Caki2 (cell line): ENCODE measurements around the gene GFPT2. TPM values are rescaled to one million over a fixed set of nuclear protein-coding genes. Genes with fewer than 3 reads are reported as not detected.
A peak's percentile ranks its signal among the peaks of the same experiment; 100 is the strongest.

ENCODE experiments used
- DNase-seq: peaks from one replicate; pipeline ENCODE4 v3.0.0-alpha.2; 2015; ENCODE audit warnings: low read depth
- in situ Hi-C: cut with HindIII; loops from 2 replicates; pipeline ENCODE4 v1.10.0; 2016; ENCODE audit warnings: low sequenced_read_pairs, low pct_unique_long_range_greater_than_20kb, mixed read lengths
- total RNA-seq: library from RNA; depleted of rRNA; stranded (reverse); fragments of >200 nt; shearing (Covaris generic); gene quantifications from 2 replicates; pipeline ENCODE4 v1.2.3, GENCODE V29; 2014; ENCODE audit warnings: low replicate concordance; rRNA removed

Gene GFPT2
- 3.7 and 5.2 TPM in 2 replicates for total RNA-seq

DNA sequence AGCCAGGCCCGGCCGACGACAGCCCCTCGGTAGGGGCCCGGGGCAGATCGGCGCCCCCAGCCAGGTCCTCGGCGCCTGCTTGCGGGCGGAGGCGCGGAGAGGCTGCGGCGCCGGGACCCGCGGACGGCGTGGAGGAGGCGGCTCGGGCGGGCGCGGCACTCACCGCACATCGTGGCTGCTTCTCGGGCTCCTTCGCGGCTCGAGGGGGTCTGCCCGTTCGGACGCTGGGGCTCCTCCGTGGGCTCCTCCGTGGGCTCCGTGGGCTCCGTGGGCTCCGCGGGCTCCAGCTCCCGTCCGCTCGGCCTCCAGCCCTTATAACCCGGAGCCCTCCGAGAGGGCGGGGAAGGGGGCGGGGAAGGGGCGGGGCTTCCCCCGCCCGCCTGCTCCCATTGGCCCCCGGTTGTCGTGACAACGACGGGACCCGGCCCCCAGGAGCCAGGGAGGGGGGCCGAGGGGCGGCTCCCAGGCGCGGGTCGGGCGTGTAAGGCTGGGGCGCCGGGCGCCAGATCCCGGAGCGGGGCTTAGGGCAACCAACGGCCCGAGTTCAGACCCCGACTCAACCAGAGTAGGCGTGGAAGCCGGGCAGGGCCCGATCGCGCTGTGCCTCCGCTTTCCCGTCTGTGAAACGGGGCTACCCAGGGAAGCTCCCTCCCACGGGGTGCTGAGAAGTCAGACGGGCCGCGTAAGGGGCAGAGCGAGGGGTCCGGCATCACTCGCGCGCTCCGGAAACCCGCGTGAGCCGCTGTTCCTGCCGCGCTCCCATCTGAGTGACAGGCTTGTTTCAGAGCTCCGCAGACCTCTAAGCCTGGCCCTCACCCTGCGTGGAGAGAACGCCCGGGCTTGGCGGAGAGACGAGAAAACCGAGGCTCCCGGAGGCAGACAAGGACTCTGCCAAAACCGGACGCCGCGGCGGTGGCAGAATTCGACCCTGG, at the start of gene GFPT2:
Gene GFPT2, minus strand, starts transcription at position 289 of the 932 bp plus-strand sequence. Its CDS starts 119 bp downstream, at position 170.
- in situ Hi-C loops, result no loop called here
- peak; percentile 68 for DNase-seq

DNA sequence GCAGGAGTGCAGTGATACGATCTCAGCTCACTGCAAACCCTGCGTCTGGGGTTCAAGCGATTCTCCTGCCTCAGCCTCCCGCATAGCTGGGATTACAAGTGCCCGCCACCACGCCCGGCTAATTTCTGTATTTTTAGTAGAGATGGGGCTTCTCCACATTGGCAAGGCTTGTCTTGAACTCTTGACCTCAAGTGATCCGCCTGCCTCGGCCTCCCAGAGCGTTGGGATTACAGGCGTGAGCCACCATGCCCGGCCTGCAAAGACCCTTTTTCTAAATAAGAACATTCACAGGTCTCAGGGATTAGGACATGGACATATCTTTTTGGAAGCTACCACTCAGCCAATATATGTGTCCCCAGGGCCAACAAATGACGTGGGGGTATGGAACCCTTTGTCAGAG, 49.6 kb upstream of the GFPT2 start:
- no peak for DNase-seq
- in situ Hi-C loops, result no loop called here

DNA sequence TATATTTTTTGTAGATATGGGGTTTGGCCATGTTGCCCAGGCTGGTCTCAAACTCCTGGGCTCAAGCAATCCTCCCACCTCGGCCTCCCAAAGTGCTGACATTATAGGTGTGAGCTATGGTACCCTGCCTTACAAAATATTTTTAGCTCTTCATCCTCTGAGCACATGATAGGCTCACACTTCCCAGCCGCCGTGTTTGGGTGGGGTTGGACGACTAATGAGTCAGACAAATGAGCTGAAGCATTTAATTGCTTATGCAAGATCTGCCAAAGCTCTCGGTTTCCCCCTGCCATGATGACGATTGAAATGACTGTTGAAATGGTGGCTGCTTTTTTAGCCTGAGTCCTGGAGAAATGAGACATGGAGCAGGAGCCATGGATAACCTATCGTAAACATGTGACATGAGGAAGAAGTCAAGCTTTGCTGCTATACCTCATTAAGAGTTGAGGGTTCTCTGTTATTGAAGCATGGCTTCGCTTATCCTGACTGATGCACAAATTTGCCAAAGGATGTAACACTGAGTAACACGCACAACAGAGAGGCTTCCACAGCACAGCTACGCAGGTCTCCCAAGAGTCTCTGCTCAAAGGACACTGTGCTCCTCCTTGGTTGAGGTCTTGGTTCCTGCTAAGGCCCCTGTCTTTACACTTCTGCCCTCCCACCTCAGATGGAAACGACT, 48.2 kb upstream of the GFPT2 start:
- in situ Hi-C loops, result no loop called here
- DNase-seq, result no peak

DNA sequence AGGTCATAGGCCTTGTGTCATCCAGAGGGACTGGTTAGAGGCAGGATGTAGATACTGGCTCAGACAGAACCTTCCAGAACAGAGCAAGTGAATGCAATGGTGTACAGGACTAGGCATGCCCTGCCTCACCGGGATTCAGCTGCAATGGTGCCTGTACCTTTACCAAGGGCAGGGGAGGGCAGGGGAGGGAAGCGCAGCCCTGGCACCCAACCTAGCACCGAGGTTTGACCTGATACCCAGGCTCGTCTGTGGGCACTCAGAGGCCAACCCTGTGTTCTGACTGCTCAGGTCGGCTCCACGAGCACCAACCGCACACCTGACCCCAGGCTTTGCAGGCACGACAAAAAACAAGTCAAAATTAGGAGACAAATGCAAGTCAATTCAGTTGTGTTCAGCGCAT, 47.3 kb upstream of the GFPT2 start:
- in situ Hi-C loops, result no loop called here
- DNase-seq, result no peak

DNA sequence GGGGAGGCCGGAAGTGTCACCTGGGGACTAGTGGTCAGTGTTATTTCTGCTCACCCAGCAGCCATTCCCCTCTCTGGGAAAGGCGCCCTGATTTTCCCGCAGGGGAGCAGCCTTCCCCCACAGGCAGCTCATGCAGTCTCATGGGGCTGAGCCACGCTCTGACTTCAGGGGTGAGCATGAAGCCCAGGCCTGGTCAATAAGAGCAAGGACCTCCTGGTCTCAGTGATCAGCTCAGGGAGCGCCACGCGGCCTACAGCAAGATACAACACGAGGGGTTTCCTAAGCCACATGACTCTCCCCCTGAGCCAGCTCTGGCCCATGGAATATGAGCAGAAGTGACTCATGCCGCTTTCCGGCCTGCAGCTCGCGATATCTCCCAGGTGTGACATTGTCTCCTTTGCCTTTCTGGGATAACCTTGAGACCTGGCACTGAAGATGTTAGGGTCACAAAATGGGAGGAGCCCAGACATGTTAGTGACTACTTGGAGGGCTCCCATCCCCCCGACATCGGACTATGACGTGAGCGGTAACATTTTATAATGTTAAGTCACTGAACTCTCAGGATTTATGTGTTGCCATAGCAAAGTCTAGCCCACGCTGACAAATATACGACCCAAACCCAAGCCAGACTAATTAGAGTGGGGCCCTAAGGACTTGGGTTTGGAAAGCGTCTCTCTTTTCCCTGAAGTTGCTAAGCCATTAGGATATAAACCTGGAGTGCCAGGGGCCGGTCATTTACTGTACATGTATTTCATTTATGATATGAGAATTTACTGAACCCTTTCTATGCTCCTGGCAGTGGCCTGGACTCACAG, 46.5 kb upstream of the GFPT2 start:
- in situ Hi-C loops, result no loop called here

DNA sequence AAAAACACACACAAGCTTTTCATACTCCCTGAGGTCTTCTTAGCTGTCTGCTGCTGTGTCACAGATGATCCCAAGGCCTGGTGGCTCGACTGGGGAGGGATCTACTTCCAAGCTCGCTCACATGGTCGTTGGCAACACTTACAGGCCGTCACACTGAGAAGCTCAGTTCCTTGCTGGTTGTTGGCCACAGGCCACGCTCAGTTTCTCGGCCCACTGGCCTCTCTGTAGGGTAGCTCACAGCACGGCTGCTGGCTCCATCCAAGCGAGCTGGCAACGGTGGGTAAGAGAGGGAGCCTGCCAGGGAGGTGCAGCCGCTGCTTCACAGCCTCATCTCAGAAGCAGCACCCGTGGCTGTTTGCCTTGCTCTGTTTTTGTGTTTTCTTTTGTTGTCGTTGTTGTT, 43.8 kb upstream of the GFPT2 start:
- in situ Hi-C loops, result no loop called here

More for the DNA sequence above, 46.5 kb upstream of the GFPT2 start:
- no peak for DNase-seq

DNA sequence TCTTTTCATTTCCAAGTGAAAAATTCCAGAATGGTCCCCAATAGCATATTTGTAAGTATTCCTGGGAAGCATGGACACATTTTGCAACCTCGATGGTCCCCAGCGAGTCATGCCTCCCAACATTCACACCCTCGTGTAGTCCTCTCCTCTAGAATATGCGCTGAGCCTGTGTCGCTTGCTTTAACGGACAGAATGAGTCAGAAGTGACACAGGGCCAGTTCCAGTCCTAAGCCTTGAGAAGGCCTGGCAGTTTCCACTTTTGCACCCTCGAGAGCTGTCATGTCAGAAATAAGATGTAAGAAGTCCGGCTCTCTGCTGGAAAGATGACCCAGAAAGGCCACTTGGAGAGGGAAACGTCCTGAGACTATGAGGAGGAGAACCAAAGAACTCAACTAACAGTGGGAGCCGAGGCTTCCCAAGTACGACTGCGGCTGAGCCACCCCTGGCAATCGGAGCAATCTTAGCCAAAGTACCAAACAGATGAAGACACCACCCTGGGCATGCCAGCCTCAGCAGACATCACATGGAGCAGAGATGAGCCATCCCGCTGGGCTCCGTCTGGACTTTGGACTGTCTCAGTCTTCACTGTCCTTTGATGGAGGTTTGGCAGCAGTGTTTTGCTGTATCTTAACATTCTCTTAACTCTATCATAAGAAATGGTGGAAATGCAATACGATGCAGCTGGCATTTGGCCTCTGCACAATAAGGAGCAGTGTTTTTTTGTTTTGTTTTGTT, 42.6 kb upstream of the GFPT2 start:
- in situ Hi-C loops, result no loop called here
- DNase-seq, result no peak

More for the DNA sequence above, 43.8 kb upstream of the GFPT2 start:
- DNase-seq, result no peak

DNA sequence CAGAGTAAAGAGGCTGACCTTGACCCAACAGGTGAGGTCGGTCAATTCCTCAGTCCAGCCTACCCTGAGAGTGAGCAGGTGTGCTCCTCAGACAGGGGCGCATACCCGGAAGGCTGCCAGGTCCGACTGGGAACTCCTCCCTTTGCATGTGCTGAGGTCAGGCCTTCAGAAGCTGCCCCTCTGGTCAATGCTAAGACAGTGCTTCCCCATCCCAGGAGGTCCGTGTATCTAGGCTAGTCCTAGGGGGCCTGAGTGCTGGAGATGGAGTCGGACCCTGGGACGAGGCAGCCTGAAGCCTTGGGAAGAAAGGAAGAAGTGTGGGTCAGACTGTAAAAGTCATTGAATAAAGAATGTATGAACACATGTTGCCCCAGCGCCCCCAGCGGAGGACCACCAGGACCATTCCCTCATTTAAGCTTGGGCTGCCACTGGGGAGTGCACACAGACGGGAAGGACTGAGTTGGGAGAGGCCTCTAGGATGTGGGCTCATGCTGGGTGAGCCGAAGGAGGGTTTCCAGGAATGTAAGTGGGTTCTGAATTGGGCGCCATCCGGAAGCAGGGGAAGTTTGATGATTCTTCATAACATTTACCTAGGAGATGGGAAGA, 41.0 kb upstream of the GFPT2 start:
- DNase-seq, result no peak
- in situ Hi-C loops, result no loop called here

DNA sequence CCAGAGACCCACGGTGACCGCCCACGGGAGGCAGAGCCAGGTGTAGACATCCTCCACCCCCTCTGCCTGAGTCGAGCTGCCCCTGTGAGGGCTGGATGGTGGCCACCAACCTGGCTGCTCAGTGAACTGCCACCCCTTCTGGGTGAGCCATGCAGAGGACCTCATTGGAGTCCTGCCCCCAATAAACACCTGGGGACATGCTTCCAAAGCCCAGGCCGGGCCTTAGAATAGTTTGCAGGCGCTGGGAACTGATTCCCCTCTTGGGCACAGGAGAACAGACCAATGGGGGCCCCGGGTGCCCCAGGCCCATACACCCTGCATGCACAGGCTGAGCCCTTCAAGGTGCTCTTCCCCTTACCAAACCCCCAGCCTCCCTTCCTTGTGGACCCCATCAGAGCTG, 38.1 kb upstream of the GFPT2 start:
- in situ Hi-C loops, result no loop called here
- DNase-seq, result no peak

DNA sequence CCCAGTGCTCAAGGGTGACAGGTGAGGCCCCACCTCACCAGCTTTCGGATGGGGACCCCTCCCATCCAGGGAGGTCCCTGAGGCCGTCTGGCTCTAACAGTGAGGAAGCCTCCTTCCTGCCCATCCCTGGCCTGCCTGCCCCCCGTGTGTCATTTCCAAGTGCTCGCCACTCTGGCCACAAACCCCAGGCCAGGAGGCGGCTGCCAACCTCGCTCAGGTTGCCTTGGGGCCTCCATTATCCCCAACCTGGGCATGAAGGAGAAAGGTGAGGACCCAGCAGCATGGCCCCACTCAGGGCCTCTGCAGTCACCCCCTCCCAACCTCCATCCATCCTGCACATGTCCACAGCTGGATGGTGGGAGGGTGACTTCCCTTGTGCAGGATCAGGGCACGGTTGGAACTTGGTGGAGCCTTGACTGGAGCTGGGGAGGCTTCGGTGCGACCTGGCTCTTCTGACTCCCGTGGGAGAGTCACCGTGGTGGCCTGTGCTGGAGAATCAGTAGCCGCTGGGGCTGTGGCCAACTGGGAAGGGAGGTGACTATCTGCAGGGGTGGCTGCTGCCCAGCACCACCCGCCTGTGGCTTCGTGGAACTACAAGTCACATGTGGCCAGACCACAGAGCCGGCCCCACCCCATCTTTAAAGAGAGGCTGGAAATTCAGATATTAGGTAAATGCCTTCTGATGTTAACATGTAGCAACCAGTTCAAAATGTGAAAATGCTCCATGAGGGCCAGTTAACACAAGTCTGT, 37.5 kb upstream of the GFPT2 start:
- in situ Hi-C loops, result no loop called here
- DNase-seq, result no peak

DNA sequence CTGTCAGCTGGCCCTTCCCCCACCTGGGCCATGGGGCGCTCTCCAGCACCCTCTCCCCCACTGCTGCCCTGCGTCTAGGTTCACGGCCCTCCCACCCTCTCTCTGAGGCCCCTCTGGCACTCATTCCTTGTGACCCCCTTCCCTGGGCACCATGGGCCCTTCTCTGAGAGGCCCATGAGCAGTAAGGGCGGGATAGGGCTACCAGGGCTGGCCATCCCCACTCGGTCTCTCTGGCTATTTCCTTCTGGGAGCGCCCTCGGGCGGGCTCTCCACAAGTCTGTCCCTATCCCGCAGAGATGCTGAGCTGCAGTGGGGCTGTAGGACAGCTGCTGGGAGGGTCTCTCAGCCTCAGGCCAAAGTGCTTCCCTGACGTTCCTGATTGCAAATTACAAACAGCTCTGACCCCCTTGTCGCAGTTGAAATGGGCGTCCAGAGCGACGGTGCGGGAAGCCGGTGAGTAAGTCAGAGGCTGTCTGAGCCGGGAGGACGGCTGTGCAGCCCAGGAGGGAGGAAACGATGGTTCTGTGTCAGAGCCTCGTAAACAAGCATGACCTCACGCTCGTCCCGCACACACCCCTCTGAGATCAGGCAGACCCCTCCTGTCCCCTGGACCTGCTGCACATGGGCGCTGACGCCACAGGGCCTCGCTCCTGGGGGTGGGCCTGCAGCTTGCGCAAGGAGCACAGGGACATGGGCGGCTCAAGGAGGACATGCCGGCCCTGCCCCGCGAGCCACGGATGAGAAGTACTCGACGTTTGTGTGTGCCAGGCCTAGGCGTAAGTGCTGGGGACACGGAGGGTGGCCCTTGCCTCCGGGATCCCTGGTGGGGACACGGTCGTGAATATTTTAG, 36.3 kb upstream of the GFPT2 start:
- no peak for DNase-seq
- in situ Hi-C loops, result no loop called here

DNA sequence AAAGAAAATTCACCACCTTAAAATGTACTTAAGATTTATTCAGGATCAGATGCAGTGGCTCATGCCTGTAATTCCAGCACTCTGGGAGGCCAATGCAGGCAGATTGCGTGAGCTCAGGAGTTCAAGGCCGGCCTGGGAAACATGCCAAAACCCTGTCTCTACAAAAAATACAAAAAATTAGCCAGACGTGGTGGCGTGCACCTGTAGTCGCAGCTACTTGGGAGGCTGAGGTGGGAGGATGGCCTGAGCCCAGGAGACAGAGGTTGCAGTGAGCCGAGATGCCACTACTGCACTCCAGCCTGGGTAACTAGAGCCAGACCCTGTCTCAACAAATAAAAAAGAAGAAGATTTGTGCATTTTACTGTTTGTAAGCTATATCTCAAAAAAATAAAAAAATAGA, 34.7 kb upstream of the GFPT2 start:
- in situ Hi-C loops, result no loop called here
- no peak for DNase-seq

DNA sequence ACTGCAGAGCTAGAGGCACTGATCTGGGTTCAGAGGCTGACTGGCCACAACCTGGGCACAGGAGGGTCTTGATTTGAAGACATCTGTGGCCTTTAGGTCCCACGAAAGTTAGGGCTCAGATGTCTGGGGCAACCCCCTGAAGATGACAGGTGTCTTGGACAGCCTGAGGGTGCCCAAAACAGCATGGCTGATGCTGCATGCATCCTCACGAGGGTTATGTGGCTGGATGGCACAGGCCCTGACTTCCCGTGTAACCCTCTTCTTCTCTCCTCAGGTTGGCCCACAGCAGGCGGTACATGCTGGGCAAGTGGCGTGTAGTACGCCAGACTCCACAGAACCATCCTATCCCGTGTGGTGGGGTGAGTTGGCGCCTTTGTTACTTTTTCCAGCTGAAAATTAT, 29.8 kb upstream of the GFPT2 start:
- in situ Hi-C loops, result no loop called here
- DNase-seq, result no peak

DNA sequence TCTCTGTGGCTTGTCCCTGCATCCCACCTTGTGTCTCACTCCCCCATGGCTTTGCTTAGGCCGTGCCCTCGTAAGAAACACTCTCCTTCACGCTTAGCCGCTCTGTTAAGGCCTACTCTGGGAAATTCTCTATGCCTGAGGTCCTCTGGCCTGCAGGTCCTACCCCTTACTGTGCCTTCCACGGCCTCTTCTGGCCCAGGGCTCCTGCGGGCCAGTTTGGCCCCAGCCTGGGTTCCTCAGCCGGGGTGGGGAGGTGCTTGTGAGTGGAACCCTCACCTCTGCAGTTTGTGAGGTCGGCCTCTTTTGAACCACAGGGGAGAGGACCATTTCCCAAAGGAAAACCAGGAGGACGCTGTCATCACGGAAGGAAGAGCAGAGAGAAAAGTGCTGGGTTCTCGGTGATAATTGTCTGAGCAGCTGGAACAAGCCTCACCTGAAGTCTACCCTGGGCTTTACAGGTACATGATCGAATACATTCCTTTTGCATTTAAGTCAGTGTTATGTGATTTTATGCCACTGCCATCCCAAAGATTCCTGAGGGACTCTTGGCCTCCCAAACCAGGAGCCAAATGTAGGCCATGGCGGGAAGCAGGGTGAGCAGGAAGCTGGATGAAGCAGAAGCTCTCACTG, 28.8 kb upstream of the GFPT2 start:
- DNase-seq, result no peak
- in situ Hi-C loops, result no loop called here

DNA sequence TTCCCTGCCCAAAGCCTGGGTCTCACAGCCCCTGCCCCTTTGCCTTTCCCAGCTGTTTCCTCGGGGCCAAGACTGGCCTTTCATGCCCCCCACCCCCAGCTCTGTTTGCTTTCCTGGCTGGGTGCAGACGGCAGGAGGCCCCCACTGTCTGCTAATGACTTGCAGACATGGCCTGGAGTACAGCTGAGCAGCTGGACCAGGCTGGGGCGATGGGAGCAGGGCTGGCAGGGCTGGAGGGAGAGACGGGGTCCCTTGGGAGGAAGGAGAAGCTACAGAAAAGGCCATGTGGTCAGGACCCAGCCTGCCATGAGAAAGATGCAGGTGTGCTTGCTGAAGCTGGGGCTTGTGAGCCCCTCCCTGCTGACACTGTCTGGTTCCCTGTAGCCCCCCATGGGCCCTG, 28.3 kb upstream of the GFPT2 start:
- DNase-seq, result no peak

DNA sequence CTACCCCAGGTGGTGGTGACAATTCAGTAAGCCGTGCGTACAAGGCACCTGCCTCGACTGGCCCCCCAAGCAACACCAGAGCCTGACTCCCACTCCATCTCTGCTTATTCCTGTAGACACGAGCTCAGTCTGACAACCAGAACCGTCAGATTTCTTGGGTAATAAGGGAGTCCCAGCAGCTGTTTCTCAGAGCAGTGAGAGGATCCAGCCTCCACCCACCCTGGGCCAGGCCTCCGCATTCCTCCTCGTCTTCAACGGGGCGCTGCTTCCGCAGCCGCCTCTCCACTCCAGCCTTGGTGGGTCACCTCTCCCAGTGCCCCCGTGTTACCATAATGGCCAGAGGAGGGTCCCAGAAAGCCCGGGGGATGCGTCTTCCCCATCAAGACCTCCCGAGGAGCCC, 27.7 kb upstream of the GFPT2 start:
- in situ Hi-C loops, result no loop called here
- no peak for DNase-seq

More for the DNA sequence above, 28.3 kb upstream of the GFPT2 start:
- in situ Hi-C loops, result no loop called here
